H1 (cell line): Measurements from ENCODE around the gene ZFAND2B. TPM values are rescaled to one million over a fixed set of nuclear protein-coding genes. Genes with fewer than 3 reads are reported as not detected.
A peak's percentile ranks its signal among the peaks of the same experiment; 100 is the strongest.

Source experiments
- CTCF ChIA-PET: fragments of 300-600 bp; sonication (Branson Sonifier 250); formaldehyde crosslinking; loops from one replicate; lab custom pipeline; 2021; ENCODE audit not compliant: partially characterized antibody; lab: Charles Lee
- POLR2A ChIA-PET: fragments of 300-600 bp; sonication (Branson Sonifier 250); formaldehyde crosslinking; loops from one replicate; lab custom pipeline; 2021; ENCODE audit warnings: inconsistent platforms; ENCODE audit not compliant: partially characterized antibody; lab: Charles Lee
- DNase-seq, 2 experiments: peaks; one replicate each; pipeline versions ENCODE4 v3.0.0 to v3.0.0-alpha.2; 2010 to 2022; ENCODE audit warnings: low spot score in 2 of 2, low read depth in 1 of 2, mixed read lengths in 1 of 2
- FAIRE-seq: peaks from 2 replicates; lab custom pipeline; 2011; peaks lifted over from hg19 to GRCh38; lab: Jason Lieb, UNC
- H2AFZ ChIP-seq: 2 replicates; pipeline ENCODE4 v1.8.1; 2012; ENCODE audit warnings: low read length, inconsistent platforms
- H2AK5ac ChIP-seq: 2 replicates; pipeline ENCODE4 v1.6.1; 2013; ENCODE audit warnings: low read depth, low read length
- H2BK120ac ChIP-seq: replicated peaks from 2 replicates; pipeline ENCODE3; 2013; ENCODE audit warnings: low read depth, low read length, inconsistent platforms
- H2BK12ac ChIP-seq: 2 replicates; pipeline ENCODE4 v1.6.1; 2013; ENCODE audit warnings: low read depth, low read length
- H2BK15ac ChIP-seq: 2 replicates; pipeline ENCODE4 v1.6.1; 2013; ENCODE audit warnings: low read length
- H2BK20ac ChIP-seq: 2 replicates; pipeline ENCODE4 v1.6.1; 2013; ENCODE audit warnings: low read length
- H2BK5ac ChIP-seq: 2 replicates; pipeline ENCODE4 v1.6.1; 2013; ENCODE audit warnings: low read depth, low read length
- H3K14ac ChIP-seq: 2 replicates; pipeline ENCODE4 v1.6.1; 2013; ENCODE audit warnings: inconsistent platforms; ENCODE audit not compliant: insufficient read length
- H3K18ac ChIP-seq: 2 replicates; pipeline ENCODE4 v1.6.1; 2013; ENCODE audit warnings: low read length; ENCODE audit errors: extremely low read depth
- H3K23ac ChIP-seq: 2 replicates; pipeline ENCODE4 v1.6.1; 2013; ENCODE audit warnings: inconsistent platforms; ENCODE audit not compliant: insufficient read length
- H3K23me2 ChIP-seq: 2 replicates; pipeline ENCODE4 v1.6.1; 2013; ENCODE audit warnings: low read depth, low read length
- H3K27ac ChIP-seq: 2 replicates; pipeline ENCODE4 v1.6.1; 2011; ENCODE audit warnings: low read depth, low read length, inconsistent platforms
- H3K27me3 ChIP-seq, 4 experiments: replicated peaks in 1 of 4; 1 replicate in 1 of 4; 2 replicates in 3 of 4; pipeline versions ENCODE4 v1.6.1 to v1.8.1; 2011 to 2013; ENCODE audit warnings: low read length in 3 of 4, mild to moderate bottlenecking in 3 of 4, inconsistent platforms in 2 of 4, mixed read lengths in 2 of 4, moderate library complexity in 1 of 4; ENCODE audit not compliant: control insufficient read depth in 3 of 4, insufficient read depth in 3 of 4; ENCODE audit errors: extremely low read depth in 1 of 4
- H3K36me3 ChIP-seq, 4 experiments: 2 replicates each; pipeline versions ENCODE4 v1.6.1 to v1.8.1; 2011 to 2013; ENCODE audit warnings: mild to moderate bottlenecking in 4 of 4, low read length in 3 of 4, moderate library complexity in 2 of 4, control low read depth in 1 of 4, inconsistent platforms in 1 of 4; ENCODE audit not compliant: insufficient read depth in 4 of 4, control insufficient read depth in 2 of 4
- H3K4ac ChIP-seq: replicated peaks from 2 replicates; pipeline ENCODE3; 2013; ENCODE audit warnings: low read length, low read depth, mixed read lengths, inconsistent platforms; ENCODE audit not compliant: insufficient read length
- H3K4me1 ChIP-seq, 4 experiments: replicated peaks in 1 of 4; 1 replicate in 1 of 4; 2 replicates in 3 of 4; pipeline versions ENCODE4 v1.6.1 to v1.8.1; 2011 to 2013; ENCODE audit warnings: low read length in 3 of 4, inconsistent platforms in 2 of 4, mixed read lengths in 1 of 4; ENCODE audit not compliant: insufficient read depth in 4 of 4, control insufficient read depth in 3 of 4
- H3K4me2 ChIP-seq, 2 experiments: 2 replicates each; pipeline versions ENCODE4 v1.6.1 to v1.8.1; 2011 to 2013; ENCODE audit warnings: low read depth in 2 of 2, low read length in 2 of 2, control low read depth in 1 of 2, inconsistent platforms in 1 of 2, mild to moderate bottlenecking in 1 of 2; ENCODE audit not compliant: insufficient read depth in 1 of 2
- H3K4me3 ChIP-seq, 4 experiments: fragments of 200-600, 300-600 bp in 1 of 4; sonication (generic), shearing (Covaris generic), sonication (Bioruptor Twin) in 1 of 4; 2 replicates each; pipeline versions ENCODE4 v1.5.1 to v1.8.1; 2011 to 2016; ENCODE audit warnings: low read length in 4 of 4, low read depth in 3 of 4, control low read depth in 2 of 4, inconsistent platforms in 2 of 4, mild to moderate bottlenecking in 2 of 4, mixed read lengths in 1 of 4, moderate library complexity in 1 of 4; ENCODE audit not compliant: insufficient read depth in 2 of 4; ENCODE audit errors: extremely low read depth in 1 of 4
- H3K56ac ChIP-seq: replicated peaks from 2 replicates; pipeline ENCODE3; 2013; ENCODE audit warnings: low read depth, mild to moderate bottlenecking, mixed read lengths, low read length, inconsistent platforms; ENCODE audit not compliant: insufficient read length
- H3K79me1 ChIP-seq: 2 replicates; pipeline ENCODE4 v1.6.1; 2013; ENCODE audit warnings: low read depth, low read length, control low read depth
- H3K79me2 ChIP-seq, 2 experiments: 2 replicates each; pipeline versions ENCODE4 v1.6.1 to v1.8.1; 2012 to 2013; ENCODE audit warnings: low read length in 2 of 2, mild to moderate bottlenecking in 2 of 2, inconsistent platforms in 1 of 2; ENCODE audit not compliant: insufficient read depth in 2 of 2, control insufficient read depth in 1 of 2
- H3K9ac ChIP-seq, 4 experiments: replicated peaks in 1 of 4; 1 replicate in 1 of 4; 2 replicates in 3 of 4; pipeline versions ENCODE4 v1.6.1 to v1.8.1; 2011 to 2013; ENCODE audit warnings: low read depth in 3 of 4, low read length in 3 of 4, control low read depth in 2 of 4, mild to moderate bottlenecking in 2 of 4, moderate library complexity in 2 of 4, inconsistent platforms in 1 of 4; ENCODE audit errors: extremely low read depth in 1 of 4
- H3K9me3 ChIP-seq, 2 experiments: 2 replicates each; pipeline versions ENCODE4 v1.6.1 to v1.8.1; 2012 to 2013; ENCODE audit warnings: mild to moderate bottlenecking in 2 of 2, moderate library complexity in 2 of 2, control low read depth in 1 of 2, inconsistent platforms in 1 of 2, low read depth in 1 of 2, low read length in 1 of 2, mixed read lengths in 1 of 2; ENCODE audit not compliant: insufficient read depth in 2 of 2
- H4K20me1 ChIP-seq, 2 experiments: replicated peaks in 1 of 2; 2 replicates each; pipeline versions ENCODE3 to v1.8.1; 2011 to 2013; ENCODE audit warnings: inconsistent platforms in 2 of 2, low read length in 2 of 2, mild to moderate bottlenecking in 1 of 2; ENCODE audit not compliant: insufficient read depth in 2 of 2, control insufficient read depth in 1 of 2
- H4K5ac ChIP-seq: 2 replicates; pipeline ENCODE4 v1.6.1; 2013; ENCODE audit warnings: low read length, low read depth, mixed read lengths, inconsistent platforms; ENCODE audit not compliant: insufficient read length
- H4K8ac ChIP-seq: 2 replicates; pipeline ENCODE4 v1.8.0; 2013; ENCODE audit warnings: mild to moderate bottlenecking, moderate library complexity, low read length, inconsistent platforms; ENCODE audit not compliant: insufficient read depth; ENCODE audit errors: extremely low read depth
- H4K91ac ChIP-seq: replicated peaks from 2 replicates; pipeline ENCODE3; 2013; ENCODE audit warnings: low read length, mixed read lengths, inconsistent platforms; ENCODE audit not compliant: insufficient read length
- BACH1 ChIP-seq: IDR thresholded peaks from 2 replicates; pipeline ENCODE4 v1.6.1; 2012; ENCODE audit warnings: low read length, improper control_type of control experiment
- EZH2 ChIP-seq: fragments of 200-600 bp; sonication (generic); IDR thresholded peaks from 2 replicates; pipeline ENCODE4 v1.7.1; 2012; ENCODE audit warnings: low read depth, mild to moderate bottlenecking, moderate library complexity, low read length, inconsistent platforms; ENCODE audit not compliant: severe bottlenecking
- FOSL1 ChIP-seq: IDR thresholded peaks from 2 replicates; pipeline ENCODE4 v1.6.1; 2011; ENCODE audit warnings: mild to moderate bottlenecking, low read depth, low read length, moderate library complexity; ENCODE audit not compliant: insufficient read depth
- JUN ChIP-seq: IDR thresholded peaks from 2 replicates; pipeline ENCODE4 v1.6.1; 2011; ENCODE audit warnings: low read depth, mild to moderate bottlenecking, improper control_type of control experiment, low read length
- MAFK ChIP-seq: IDR thresholded peaks from 2 replicates; pipeline ENCODE4 v1.6.1; 2012; ENCODE audit warnings: low read depth, mild to moderate bottlenecking, improper control_type of control experiment, low read length
- TAF7 ChIP-seq: optimal IDR thresholded peaks from 2 replicates; pipeline ENCODE3; 2011; ENCODE audit warnings: low read depth, mild to moderate bottlenecking, inconsistent platforms, low read length, moderate library complexity, borderline replicate concordance
- WGBS, 2 experiments: shearing (Covaris generic) in 1 of 2; methylation state at CpG; one replicate each; pipeline versions ENCODE4 v1.1.6 to v1.1.7; 2013 to 2015; ENCODE audit warnings: low lambda C conversion rate in 2 of 2, mixed read lengths in 2 of 2, inconsistent platforms in 1 of 2, low coverage in 1 of 2, missing lambda C conversion rate in 1 of 2; ENCODE audit not compliant: insufficient replicate concordance in 2 of 2, insufficient coverage in 1 of 2, insufficient read length in 1 of 2; ENCODE audit errors: extremely low coverage in 1 of 2, missing lambda C conversion rate in 1 of 2; 5-methylcytosine and 5-hydroxymethylcytosine counted together
- polyA plus RNA-seq, 7 experiments: library from polyadenylated mRNA; depleted of rRNA in 3 of 7; stranded (reverse) in 5 of 7; unstranded in 2 of 7; fragments of >200 nt in 5 of 7; fragments of 200-250 nt in 2 of 7; gene quantifications; 1 replicate in 5 of 7; 2 replicates in 1 of 7; 4 replicates in 1 of 7; pipeline versions ENCODE4 v1.2.1 to v1.2.3, GENCODE V29; 2011 to 2013; ENCODE audit warnings: missing spikeins in 2 of 7, mixed read lengths in 2 of 7
- total RNA-seq: library from RNA; stranded (reverse); fragmentation: NEBNext Ultra II Directional; extraction: Animal tissue kit (Norgen Biotek cat#: 25700); gene quantifications from 2 replicates; pipeline ENCODE4 v1.2.1, GENCODE V29; 2021
- TF ChIP-seq, protein P1 (sequence below), 3 experiments: IDR thresholded peaks; 1 replicate in 2 of 3; 2 replicates in 1 of 3; pipeline versions ENCODE4 v1.5.1 to v1.6.1; 2011; ENCODE audit warnings: low read length in 3 of 3, mild to moderate bottlenecking in 3 of 3, inconsistent platforms in 2 of 3, low read depth in 1 of 3, moderate library complexity in 1 of 3; ENCODE audit not compliant: insufficient read depth in 1 of 3; ENCODE audit errors: control extremely low read depth in 1 of 3

ZFAND2B gene
- total and polyA plus RNA-seq, 2 of the 8 experiments (the other 6 are each of a cell fraction or from before 2014, with no cell fraction given): 16.0 to 17.9 TPM

GRCh38 chr2:219218732-219219701, 12.4 kb downstream of the ZFAND2B start, which contains the start of gene ABCB6:
TSS of gene ABCB6 (minus strand) at chr2:219218958. CDS start at chr2:219218673, 285 bp downstream.
- Histone ChIP-seq H3K79me2 (no peaks in the 10 kb centered on the region), H3K4me1 (peaks cover 0 to 12% (median 6%) of the 10 kb centered on the region in 4 experiments; a peak in 3 of 7 replicates), H2BK120ac (no peak within 1 kb of the TSS), H3K27me3 (no peaks in the 10 kb centered on the region; a peak in 1 of 7 replicates), H3K14ac (peak within 1 kb of the TSS; percentile 83), H3K9ac (peak within 1 kb of the TSS; percentile 74 to 93 (median 88)), H3K36me3 (peaks cover 16 to 44% (median 35%) of the 10 kb centered on the region in 4 experiments; a peak in 7 of 8 replicates), H3K27ac (peak within 1 kb of the TSS; percentile 76; the same call in 1 of the 2 replicates), H3K56ac (peak within 1 kb of the TSS; percentile 93), H2BK20ac (no peak within 1 kb of the TSS), H4K91ac (peak within 1 kb of the TSS; percentile 100), H4K5ac (peak within 1 kb of the TSS; percentile 96), H2BK5ac (peak within 1 kb of the TSS; percentile 97), H3K9me3 (no peaks in the 10 kb centered on the region), H2AFZ (peak within 1 kb of the TSS; percentile 75; the same call in 1 of the 2 replicates), H2AK5ac (peak within 1 kb of the TSS; percentile 76), H3K4me2 (peak within 1 kb of the TSS; percentile 88 to 96), H3K18ac (peak within 1 kb of the TSS; percentile 98), H3K4ac (peak within 1 kb of the TSS; percentile 99), H2BK15ac (peak within 1 kb of the TSS; percentile 88; the same call in 1 of the 2 replicates), H2BK12ac (peak within 1 kb of the TSS; percentile 90), H3K79me1 (no peaks in the 10 kb centered on the region), H3K23ac (no peak within 1 kb of the TSS), H4K20me1 (peaks cover 0 to 7% of the 10 kb centered on the region in 2 experiments), H3K23me2 (peaks cover 14% of the 10 kb centered on the region), H4K8ac (peak within 1 kb of the TSS; percentile 95), H3K4me3 (peak within 1 kb of the TSS; percentile 66 to 80 (median 75))
- ChIA-PET POLR2A (interaction anchor here (0.6 to 14.0 kb wide), 30 partner anchors 8 to 195 kb away, joined by 3 to 190 read pairs (median 4); partner anchors contain the start of genes ANKZF1, ATG9A, CNPPD1 and DNAJB2), CTCF (interaction anchor here (0.6 to 1.8 kb wide), 12 partner anchors 9 to 281 kb away, joined by 3 to 6 read pairs (median 3); partner anchors contain the start of gene CNPPD1)
- DNase-seq: peak in 1 of 2 experiments; percentile 92
- 9% methylated on average over 71 of the region's 71 CpGs; no CpG with 5 or more reads in 1 of the 2 experiments for WGBS, 2 experiments
- peak; percentile 28 for FAIRE-seq
- TF ChIP-seq JUN: no peak
- TF ChIP-seq, protein P1, sequence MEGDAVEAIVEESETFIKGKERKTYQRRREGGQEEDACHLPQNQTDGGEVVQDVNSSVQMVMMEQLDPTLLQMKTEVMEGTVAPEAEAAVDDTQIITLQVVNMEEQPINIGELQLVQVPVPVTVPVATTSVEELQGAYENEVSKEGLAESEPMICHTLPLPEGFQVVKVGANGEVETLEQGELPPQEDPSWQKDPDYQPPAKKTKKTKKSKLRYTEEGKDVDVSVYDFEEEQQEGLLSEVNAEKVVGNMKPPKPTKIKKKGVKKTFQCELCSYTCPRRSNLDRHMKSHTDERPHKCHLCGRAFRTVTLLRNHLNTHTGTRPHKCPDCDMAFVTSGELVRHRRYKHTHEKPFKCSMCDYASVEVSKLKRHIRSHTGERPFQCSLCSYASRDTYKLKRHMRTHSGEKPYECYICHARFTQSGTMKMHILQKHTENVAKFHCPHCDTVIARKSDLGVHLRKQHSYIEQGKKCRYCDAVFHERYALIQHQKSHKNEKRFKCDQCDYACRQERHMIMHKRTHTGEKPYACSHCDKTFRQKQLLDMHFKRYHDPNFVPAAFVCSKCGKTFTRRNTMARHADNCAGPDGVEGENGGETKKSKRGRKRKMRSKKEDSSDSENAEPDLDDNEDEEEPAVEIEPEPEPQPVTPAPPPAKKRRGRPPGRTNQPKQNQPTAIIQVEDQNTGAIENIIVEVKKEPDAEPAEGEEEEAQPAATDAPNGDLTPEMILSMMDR (IDR thresholded peaks at IDR 0.05; ENCODE audit: control extremely low read depth in 1 of 3, insufficient read depth in 1 of 3, low read depth in 1 of 3, low read length in 3 of 3): peak in 1 of 3 experiments; percentile 2; a peak in 2 of 4 replicates
- TF ChIP-seq TAF7: peak; percentile 49
- TF ChIP-seq BACH1: peak; percentile 47; the same call in 1 of the 2 replicates
- no peak; the same call in 1 of the 2 replicates for TF ChIP-seq MAFK
- TF ChIP-seq EZH2: no peak
- TF ChIP-seq FOSL1: no peak
